GM12873 (cell line): Measurements from ENCODE around the gene TRIOBP.

Experiments
- TF ChIP-seq, protein P1 (sequence below): IDR thresholded peaks from 2 replicates; pipeline ENCODE4 v1.5.1; 2012; ENCODE audit warnings: low read depth, mild to moderate bottlenecking, moderate library complexity, low read length, control low read depth; ENCODE audit not compliant: insufficient read depth; ENCODE audit errors: missing control alignments

TRIOBP gene

DNA sequence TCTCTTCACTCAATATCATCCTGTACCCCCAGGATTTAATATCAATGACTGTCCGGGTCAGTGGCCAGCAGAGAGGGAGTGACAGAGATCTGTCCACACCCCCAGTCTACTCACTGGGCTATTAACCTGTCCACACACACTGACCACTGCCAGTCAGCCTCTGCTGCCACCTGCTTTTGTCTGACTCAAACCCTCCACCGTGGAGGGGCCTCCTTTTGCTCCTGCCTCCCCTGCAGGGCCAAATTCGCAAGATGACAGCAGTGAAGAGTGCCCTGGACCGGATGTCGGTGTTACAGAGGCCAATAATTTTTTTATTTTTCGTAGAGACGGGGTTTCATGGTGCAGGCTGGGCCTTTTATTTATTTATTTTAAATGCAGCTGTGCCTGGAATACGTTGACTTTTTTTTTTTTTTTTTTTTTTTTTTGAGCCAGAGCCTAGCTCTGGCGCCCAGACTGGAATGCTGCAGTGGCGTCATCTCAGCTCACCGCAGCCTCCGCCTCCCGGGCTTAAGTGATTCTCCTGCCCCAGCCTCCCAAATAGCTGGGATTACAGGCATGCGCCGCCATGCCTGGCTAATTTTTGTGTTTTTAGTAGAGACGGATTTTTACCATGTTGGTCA, 33.2 kb upstream of the TRIOBP start:
- TF ChIP-seq, protein P1, sequence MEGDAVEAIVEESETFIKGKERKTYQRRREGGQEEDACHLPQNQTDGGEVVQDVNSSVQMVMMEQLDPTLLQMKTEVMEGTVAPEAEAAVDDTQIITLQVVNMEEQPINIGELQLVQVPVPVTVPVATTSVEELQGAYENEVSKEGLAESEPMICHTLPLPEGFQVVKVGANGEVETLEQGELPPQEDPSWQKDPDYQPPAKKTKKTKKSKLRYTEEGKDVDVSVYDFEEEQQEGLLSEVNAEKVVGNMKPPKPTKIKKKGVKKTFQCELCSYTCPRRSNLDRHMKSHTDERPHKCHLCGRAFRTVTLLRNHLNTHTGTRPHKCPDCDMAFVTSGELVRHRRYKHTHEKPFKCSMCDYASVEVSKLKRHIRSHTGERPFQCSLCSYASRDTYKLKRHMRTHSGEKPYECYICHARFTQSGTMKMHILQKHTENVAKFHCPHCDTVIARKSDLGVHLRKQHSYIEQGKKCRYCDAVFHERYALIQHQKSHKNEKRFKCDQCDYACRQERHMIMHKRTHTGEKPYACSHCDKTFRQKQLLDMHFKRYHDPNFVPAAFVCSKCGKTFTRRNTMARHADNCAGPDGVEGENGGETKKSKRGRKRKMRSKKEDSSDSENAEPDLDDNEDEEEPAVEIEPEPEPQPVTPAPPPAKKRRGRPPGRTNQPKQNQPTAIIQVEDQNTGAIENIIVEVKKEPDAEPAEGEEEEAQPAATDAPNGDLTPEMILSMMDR, result no peak

- TF ChIP-seq, protein P1, result no peak
These were observed 32.4 kb upstream of the TRIOBP start for GRCh38 chr22:37664249-37665101.

DNA sequence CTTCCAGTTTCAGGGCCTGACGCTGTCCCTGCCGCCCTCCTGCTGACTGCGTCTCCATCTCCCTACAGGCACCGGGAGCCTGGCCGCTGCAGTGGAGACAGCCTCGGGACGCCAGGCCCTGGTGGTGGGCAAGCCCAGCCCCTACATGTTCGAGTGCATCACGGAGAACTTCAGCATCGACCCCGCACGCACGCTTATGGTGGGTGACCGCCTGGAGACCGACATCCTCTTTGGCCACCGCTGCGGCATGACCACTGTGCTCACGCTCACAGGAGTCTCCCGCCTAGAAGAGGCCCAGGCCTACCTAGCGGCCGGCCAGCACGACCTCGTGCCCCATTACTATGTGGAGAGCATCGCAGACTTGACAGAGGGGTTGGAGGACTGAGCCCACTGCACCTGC, 31.4 kb upstream of the TRIOBP start:
- TF ChIP-seq, protein P1, result no peak

DNA sequence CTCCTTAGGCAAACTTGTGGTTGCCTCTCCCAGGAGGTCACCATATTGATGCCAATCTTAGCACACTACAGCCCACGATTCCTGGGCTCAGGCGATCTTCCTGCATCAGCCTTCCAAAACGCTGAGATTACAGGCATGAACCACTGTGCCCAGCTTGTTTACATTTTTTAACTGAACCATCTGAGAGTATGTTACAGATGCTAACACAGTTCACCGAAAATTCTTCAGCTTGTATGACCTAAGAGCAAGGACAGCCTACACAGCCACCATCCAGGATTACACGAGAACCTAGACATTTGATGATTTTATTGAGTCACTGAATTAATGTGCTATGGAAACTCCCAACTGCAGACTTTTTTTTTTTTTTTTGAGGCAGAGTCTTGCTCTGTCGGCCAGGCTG, 27.3 kb upstream of the TRIOBP start:
- TF ChIP-seq, protein P1, result no peak

GRCh38 chr22:37672206-37672919, 24.5 kb upstream of the TRIOBP start:
- TF ChIP-seq, protein P1, result peak; percentile 26

GRCh38 chr22:37672920-37673455, 23.9 kb upstream of the TRIOBP start:
- TF ChIP-seq, protein P1, result no peak

- TF ChIP-seq, protein P1, result no peak
These were observed 22.6 kb upstream of the TRIOBP start for GRCh38 chr22:37674248-37674647.
